Keratinocyte (primary cell): ENCODE measurements around the gene ZNF441. TPM values are rescaled to one million over a fixed set of nuclear protein-coding genes. Genes with fewer than 3 reads are reported as not detected.

ENCODE experiments used
- DNase-seq: peaks from one replicate; pipeline ENCODE4 v3.0.0-alpha.2; 2011; ENCODE audit warnings: low read depth, missing footprints, low spot score
- FAIRE-seq: peaks from 2 replicates; lab custom pipeline; 2011; peaks lifted over from hg19 to GRCh38; lab: Jason Lieb, UNC
- H2AFZ ChIP-seq: 2 replicates; pipeline ENCODE4 v1.6.0; 2012; ENCODE audit warnings: low read length, control low read depth, inconsistent platforms; ENCODE audit not compliant: control insufficient read depth
- H3K27ac ChIP-seq: 2 replicates; pipeline ENCODE4 v1.5.1; 2011; ENCODE audit warnings: low read length; ENCODE audit not compliant: control insufficient read depth, insufficient read depth
- H3K27me3 ChIP-seq: 3 replicates; pipeline ENCODE4 v1.6.0; 2011; ENCODE audit warnings: low read length; ENCODE audit not compliant: control insufficient read depth, insufficient read depth; ENCODE audit errors: extremely low read depth
- H3K36me3 ChIP-seq, 2 experiments: 2 replicates in 1 of 2; 3 replicates in 1 of 2; pipeline ENCODE4 v1.5.1; 2011; ENCODE audit warnings: low read length in 2 of 2, mild to moderate bottlenecking in 1 of 2; ENCODE audit not compliant: control insufficient read depth in 2 of 2, insufficient read depth in 2 of 2; ENCODE audit errors: extremely low read depth in 1 of 2
- H3K4me1 ChIP-seq: 3 replicates; pipeline ENCODE4 v1.5.1; 2011; ENCODE audit warnings: low read length; ENCODE audit not compliant: control insufficient read depth, insufficient read depth; ENCODE audit errors: extremely low read depth
- H3K4me2 ChIP-seq: 3 replicates; pipeline ENCODE4 v1.6.0; 2011; ENCODE audit warnings: low read depth, low read length; ENCODE audit not compliant: control insufficient read depth, insufficient read depth; ENCODE audit errors: extremely low read depth
- H3K4me3 ChIP-seq, 3 experiments: fragments of 200-600 bp in 1 of 3; sonication (generic) in 1 of 3; 2 replicates in 2 of 3; 3 replicates in 1 of 3; pipeline ENCODE4 v1.5.1; 2011 to 2016; ENCODE audit warnings: low read length in 3 of 3, mild to moderate bottlenecking in 3 of 3, control low read depth in 2 of 3, inconsistent platforms in 1 of 3, low read depth in 1 of 3, mixed read lengths in 1 of 3, mixed run types in 1 of 3, moderate library complexity in 1 of 3; ENCODE audit not compliant: control insufficient read depth in 2 of 3, insufficient read depth in 2 of 3; ENCODE audit errors: extremely low read depth in 1 of 3
- H3K79me2 ChIP-seq: 2 replicates; pipeline ENCODE4 v1.6.0; 2012; ENCODE audit warnings: low read length; ENCODE audit not compliant: control insufficient read depth, insufficient read depth
- H3K9ac ChIP-seq: 3 replicates; pipeline ENCODE4 v1.6.0; 2011; ENCODE audit warnings: low read length; ENCODE audit not compliant: control insufficient read depth, insufficient read depth; ENCODE audit errors: extremely low read depth
- H3K9me1 ChIP-seq: 3 replicates; pipeline ENCODE4 v1.6.0; 2011; ENCODE audit warnings: low read length; ENCODE audit not compliant: control insufficient read depth, insufficient read depth; ENCODE audit errors: extremely low read depth
- H3K9me3 ChIP-seq: 2 replicates; pipeline ENCODE4 v1.5.1; 2012; ENCODE audit warnings: low read depth, low read length; ENCODE audit not compliant: control insufficient read depth
- H4K20me1 ChIP-seq: 3 replicates; pipeline ENCODE4 v1.6.0; 2011; ENCODE audit warnings: low read length; ENCODE audit not compliant: control insufficient read depth, insufficient read depth; ENCODE audit errors: extremely low read depth
- EZH2 ChIP-seq: IDR thresholded peaks from one replicate; pipeline ENCODE4 v1.6.1; 2012; ENCODE audit warnings: inconsistent platforms, mild to moderate bottlenecking, low read length, moderate library complexity
- dilution Hi-C: fragments of 300-500 bp; cut with MboI; formaldehyde crosslinking; loops from one replicate; pipeline ENCODE4 v1.7.0; 2020; ENCODE audit warnings: low sequenced_read_pairs; ENCODE audit not compliant: extremely low pct_ligation_motif_present
- polyA plus RNA-seq, 5 experiments: library from polyadenylated mRNA; depleted of rRNA in 3 of 5; stranded (reverse) in 3 of 5; stranded (forward) in 1 of 5; unstranded in 1 of 5; fragments of >200 nt; gene quantifications; 1 replicate in 1 of 5; 2 replicates in 3 of 5; 3 replicates in 1 of 5; pipeline versions ENCODE4 v1.2.1 to v1.2.3, GENCODE V29; 2011 to 2012; ENCODE audit warnings: missing spikeins in 2 of 5, low read depth in 1 of 5, low replicate concordance in 1 of 5
- TF ChIP-seq, protein P1 (sequence below), 3 experiments: IDR thresholded peaks in 1 of 3; conservative IDR thresholded peaks in 1 of 3; optimal IDR thresholded peaks in 1 of 3; 2 replicates in 2 of 3; 3 replicates in 1 of 3; pipeline versions ENCODE3 to v1.5.1; 2011; ENCODE audit warnings: low read length in 3 of 3, mild to moderate bottlenecking in 3 of 3, moderate library complexity in 2 of 3, control low read depth in 1 of 3, inconsistent platforms in 1 of 3; ENCODE audit not compliant: insufficient read depth in 2 of 3; ENCODE audit errors: extremely low read depth in 1 of 3

ZNF441 gene
- polyA plus RNA-seq, 1 donor (not counting 4 experiments of a cell fraction or from before 2014, with no cell fraction given) = 3.1 TPM

DNA sequence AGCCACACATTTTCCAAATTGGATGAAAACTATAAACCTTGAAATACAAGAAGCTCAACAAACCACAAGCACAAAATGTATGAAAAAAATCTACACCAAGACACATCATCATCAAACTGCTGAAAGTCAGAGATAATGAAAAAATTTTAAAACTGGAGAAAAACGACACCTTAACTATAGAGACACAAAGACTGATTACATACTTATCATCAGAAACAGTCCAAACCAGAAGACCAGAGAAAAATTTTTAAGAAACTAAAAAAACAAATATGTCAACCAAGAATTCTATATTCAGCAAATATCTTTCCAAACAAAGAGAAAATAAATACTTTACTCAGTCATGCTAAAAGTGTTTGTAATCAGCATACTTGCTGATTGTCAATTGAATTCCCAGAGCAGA, 19.5 kb upstream of the ZNF441 start:
- Histone ChIP-seq H3K4me3 (no peak overlapping the region), H3K4me2 (no peak overlapping the region), H3K27ac (no peak overlapping the region), H3K9me1 (no peaks in the 10 kb centered on the region), H3K4me1 (no peaks in the 10 kb centered on the region), H4K20me1 (no peaks in the 10 kb centered on the region), H2AFZ (no peak overlapping the region), H3K9me3 (no peaks in the 10 kb centered on the region), H3K27me3 (no peaks in the 10 kb centered on the region), H3K9ac (no peak overlapping the region), H3K36me3 (no peaks in the 10 kb centered on the region), H3K79me2 (no peaks in the 10 kb centered on the region)
- dilution Hi-C loops = no loop called here
- no peak for TF ChIP-seq EZH2
- TF ChIP-seq, protein P1, sequence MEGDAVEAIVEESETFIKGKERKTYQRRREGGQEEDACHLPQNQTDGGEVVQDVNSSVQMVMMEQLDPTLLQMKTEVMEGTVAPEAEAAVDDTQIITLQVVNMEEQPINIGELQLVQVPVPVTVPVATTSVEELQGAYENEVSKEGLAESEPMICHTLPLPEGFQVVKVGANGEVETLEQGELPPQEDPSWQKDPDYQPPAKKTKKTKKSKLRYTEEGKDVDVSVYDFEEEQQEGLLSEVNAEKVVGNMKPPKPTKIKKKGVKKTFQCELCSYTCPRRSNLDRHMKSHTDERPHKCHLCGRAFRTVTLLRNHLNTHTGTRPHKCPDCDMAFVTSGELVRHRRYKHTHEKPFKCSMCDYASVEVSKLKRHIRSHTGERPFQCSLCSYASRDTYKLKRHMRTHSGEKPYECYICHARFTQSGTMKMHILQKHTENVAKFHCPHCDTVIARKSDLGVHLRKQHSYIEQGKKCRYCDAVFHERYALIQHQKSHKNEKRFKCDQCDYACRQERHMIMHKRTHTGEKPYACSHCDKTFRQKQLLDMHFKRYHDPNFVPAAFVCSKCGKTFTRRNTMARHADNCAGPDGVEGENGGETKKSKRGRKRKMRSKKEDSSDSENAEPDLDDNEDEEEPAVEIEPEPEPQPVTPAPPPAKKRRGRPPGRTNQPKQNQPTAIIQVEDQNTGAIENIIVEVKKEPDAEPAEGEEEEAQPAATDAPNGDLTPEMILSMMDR (optimal IDR thresholded peaks at IDR 0.05 in 1 of 3, IDR thresholded peaks at IDR 0.05 in 1 of 3, conservative IDR thresholded peaks at IDR 0.05 in 1 of 3; ENCODE audit: extremely low read depth in 1 of 3, insufficient read depth in 2 of 3, low read length in 3 of 3) = no peak
- FAIRE-seq (no peak), DNase-seq (no peak)

DNA sequence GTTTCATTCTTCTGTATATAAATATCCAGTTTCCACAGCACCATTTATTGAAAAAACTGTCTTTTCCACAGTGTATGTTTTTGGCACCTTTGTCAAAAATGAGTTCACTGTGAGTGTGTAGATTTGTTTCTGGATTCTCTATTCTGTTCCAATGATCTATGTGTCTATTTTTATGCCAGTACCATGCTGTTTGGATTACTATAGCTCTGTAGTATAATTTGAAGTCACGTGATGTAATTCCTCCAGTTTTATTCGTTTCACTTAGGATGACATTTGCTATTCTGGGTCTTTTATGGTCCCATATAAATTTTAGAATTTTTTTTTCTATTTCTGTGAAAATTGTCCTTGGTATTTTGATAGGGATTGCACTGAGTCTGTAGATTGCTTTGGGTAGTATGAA, 17.0 kb upstream of the ZNF441 start:
- FAIRE-seq (no peak), DNase-seq (no peak)
- no peaks in the 10 kb centered on the region for H3K9me3 ChIP-seq
- no peak overlapping the region for H2AFZ ChIP-seq
- no peak overlapping the region for H3K4me2 ChIP-seq
- H3K27me3 ChIP-seq = no peaks in the 10 kb centered on the region
- H3K27ac ChIP-seq = no peak overlapping the region
- no peaks in the 10 kb centered on the region for H4K20me1 ChIP-seq
- no peaks in the 10 kb centered on the region for H3K4me1 ChIP-seq
- no peaks in the 10 kb centered on the region for H3K9me1 ChIP-seq
- no peak overlapping the region for H3K9ac ChIP-seq
- no peaks in the 10 kb centered on the region for H3K36me3 ChIP-seq
- dilution Hi-C loops = no loop called here
- no peaks in the 10 kb centered on the region for H3K79me2 ChIP-seq
- no peak for TF ChIP-seq EZH2
- no peak overlapping the region for H3K4me3 ChIP-seq

DNA sequence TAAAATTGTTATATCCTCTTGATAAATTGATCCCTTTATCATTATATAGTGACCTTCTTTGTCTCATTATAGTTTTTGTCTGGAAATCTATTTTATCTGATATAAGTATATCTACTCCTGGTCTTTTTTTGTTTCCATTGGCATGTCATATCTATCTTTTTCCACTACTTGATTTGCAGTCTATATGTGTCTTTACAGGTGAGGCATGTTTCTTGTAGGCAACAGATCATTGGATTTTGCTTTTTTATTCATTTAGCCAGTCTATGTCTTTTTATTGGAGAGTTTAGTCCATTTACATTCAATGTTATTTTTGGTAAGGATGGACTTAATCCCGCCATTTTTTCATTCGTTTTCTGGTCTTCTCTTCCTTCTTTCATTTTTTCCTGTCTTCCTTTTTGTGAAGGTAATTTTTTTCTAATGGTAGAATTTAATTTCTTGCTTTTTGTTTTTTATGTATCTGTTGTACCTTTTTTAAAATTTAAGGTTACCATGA, 14.5 kb upstream of the ZNF441 start:
- no peak for TF ChIP-seq EZH2
- TF ChIP-seq, protein P1 (optimal IDR thresholded peaks at IDR 0.05 in 1 of 3, IDR thresholded peaks at IDR 0.05 in 1 of 3, conservative IDR thresholded peaks at IDR 0.05 in 1 of 3; ENCODE audit: extremely low read depth in 1 of 3, insufficient read depth in 2 of 3, low read length in 3 of 3) = no peak
- H3K9ac ChIP-seq = no peak overlapping the region
- DNase-seq (no peak), FAIRE-seq (no peak)
- no peaks in the 10 kb centered on the region for H4K20me1 ChIP-seq
- no peaks in the 10 kb centered on the region for H3K9me3 ChIP-seq
- no peaks in the 10 kb centered on the region for H3K79me2 ChIP-seq
- H3K9me1 ChIP-seq = no peaks in the 10 kb centered on the region
- H2AFZ ChIP-seq = no peak overlapping the region
- H3K4me2 ChIP-seq = no peak overlapping the region
- no peaks in the 10 kb centered on the region for H3K36me3 ChIP-seq
- H3K4me3 ChIP-seq = no peak overlapping the region
- dilution Hi-C loops = no loop called here
- no peaks in the 10 kb centered on the region for H3K4me1 ChIP-seq
- no peak overlapping the region for H3K27ac ChIP-seq
- no peaks in the 10 kb centered on the region for H3K27me3 ChIP-seq
